Small intestine (tissue), 7 donors: ENCODE data around the gene AKAP6. TPM values are rescaled to one million over a fixed set of nuclear protein-coding genes. Genes with fewer than 3 reads are reported as not detected.

ENCODE experiments used
- DNase-seq, 2 donors: peaks; one replicate each; pipeline versions ENCODE4 v3.0.0 to v3.0.0-alpha.2; 2013
- FAIRE-seq: peaks from 2 replicates; lab custom pipeline; 2012; peaks lifted over from hg19 to GRCh38; lab: Jason Lieb, UNC
- H3K27ac ChIP-seq, 3 donors: one replicate each; pipeline ENCODE4 v1.5.1; 2013; ENCODE audit warnings: low read length in 2 of 3, mild to moderate bottlenecking in 2 of 3, control low read depth in 1 of 3, inconsistent platforms in 1 of 3, low read depth in 1 of 3, moderate library complexity in 1 of 3
- H3K27me3 ChIP-seq, 3 donors: one replicate each; pipeline ENCODE4 v1.6.1; 2013; ENCODE audit warnings: low read length in 3 of 3, inconsistent platforms in 1 of 3; ENCODE audit not compliant: control insufficient read depth in 3 of 3, insufficient read depth in 3 of 3
- H3K36me3 ChIP-seq, 3 donors: one replicate each; pipeline ENCODE4 v1.6.1; 2013; ENCODE audit warnings: low read length in 3 of 3, inconsistent platforms in 1 of 3, low read depth in 1 of 3, mild to moderate bottlenecking in 1 of 3, moderate library complexity in 1 of 3; ENCODE audit not compliant: control insufficient read depth in 3 of 3, insufficient read depth in 2 of 3
- H3K4me1 ChIP-seq, 3 donors: one replicate each; pipeline ENCODE4 v1.6.1; 2013; ENCODE audit warnings: low read length in 2 of 3, inconsistent platforms in 1 of 3, low read depth in 1 of 3, mild to moderate bottlenecking in 1 of 3, moderate library complexity in 1 of 3; ENCODE audit not compliant: control insufficient read depth in 3 of 3, insufficient read depth in 2 of 3
- H3K4me3 ChIP-seq, 3 donors: one replicate each; pipeline ENCODE4 v1.5.1; 2013; ENCODE audit warnings: low read length in 3 of 3, control low read depth in 1 of 3, inconsistent platforms in 1 of 3, low read depth in 1 of 3, mild to moderate bottlenecking in 1 of 3, moderate library complexity in 1 of 3
- H3K9me3 ChIP-seq, 2 donors: one replicate each; pipeline ENCODE4 v1.6.1; 2013; ENCODE audit warnings: low read depth in 1 of 2, low read length in 1 of 2; ENCODE audit not compliant: control insufficient read depth in 2 of 2, insufficient read depth in 1 of 2
- WGBS, 3 donors: extraction: QIAGEN DNeasy Blood & Tissue Kit; methylation state at CpG; one replicate each; pipeline ENCODE4 v1.1.7; 2013; 5-methylcytosine and 5-hydroxymethylcytosine counted together
- polyA plus RNA-seq, 4 donors: library from polyadenylated mRNA; stranded (reverse) in 3 of 4; unstranded in 1 of 4; fragments of 200-250 nt in 3 of 4; fragments of 120-200 nt in 1 of 4; gene quantifications; one replicate each; pipeline versions ENCODE4 v1.2.1 to v1.2.3, GENCODE V29; 2013
- donor health status: healthy with polysubstance abuse.
- donor health status: control.
- donor health status: control.
- donor health status: Bipolar disorder and iron deficiency.
- donor health status: healthy.

The AKAP6 gene
- polyA plus RNA-seq, 4 donors: 0.45 to 3.6 (median 0.96) TPM

DNA sequence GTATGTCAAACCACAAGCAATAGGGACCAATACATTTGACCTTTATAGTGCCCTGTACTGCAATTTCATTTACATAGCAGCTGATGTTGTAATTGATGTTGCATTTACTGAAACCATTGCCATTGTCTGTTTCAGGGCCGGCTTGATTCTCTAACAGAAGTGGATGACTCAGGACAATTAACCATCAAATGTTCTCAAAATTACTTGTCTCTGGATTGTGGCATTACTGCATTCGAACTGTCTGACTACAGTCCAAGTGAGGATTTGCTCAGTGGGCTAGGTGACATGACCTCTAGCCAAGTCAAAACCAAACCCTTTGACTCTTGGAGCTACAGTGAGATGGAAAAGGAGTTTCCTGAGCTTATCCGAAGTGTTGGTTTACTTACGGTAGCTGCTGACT, 216.0 kb downstream of the AKAP6 start:
- no peaks in the 10 kb centered on the region for H3K27me3 ChIP-seq
- no peak for DNase-seq
- no peak for FAIRE-seq
- no peaks in the 10 kb centered on the region for H3K36me3 ChIP-seq
- H3K9me3 ChIP-seq: no peaks in the 10 kb centered on the region
- 84 to 94% (median 86%) methylated on average over 4 of the region's 4 CpGs for WGBS, 3 donors
- H3K27ac ChIP-seq: no peak overlapping the region
- peaks cover 0 to 2% (median 2%) of the 10 kb centered on the region in 3 donors for H3K4me1 ChIP-seq
- no peak overlapping the region for H3K4me3 ChIP-seq

DNA sequence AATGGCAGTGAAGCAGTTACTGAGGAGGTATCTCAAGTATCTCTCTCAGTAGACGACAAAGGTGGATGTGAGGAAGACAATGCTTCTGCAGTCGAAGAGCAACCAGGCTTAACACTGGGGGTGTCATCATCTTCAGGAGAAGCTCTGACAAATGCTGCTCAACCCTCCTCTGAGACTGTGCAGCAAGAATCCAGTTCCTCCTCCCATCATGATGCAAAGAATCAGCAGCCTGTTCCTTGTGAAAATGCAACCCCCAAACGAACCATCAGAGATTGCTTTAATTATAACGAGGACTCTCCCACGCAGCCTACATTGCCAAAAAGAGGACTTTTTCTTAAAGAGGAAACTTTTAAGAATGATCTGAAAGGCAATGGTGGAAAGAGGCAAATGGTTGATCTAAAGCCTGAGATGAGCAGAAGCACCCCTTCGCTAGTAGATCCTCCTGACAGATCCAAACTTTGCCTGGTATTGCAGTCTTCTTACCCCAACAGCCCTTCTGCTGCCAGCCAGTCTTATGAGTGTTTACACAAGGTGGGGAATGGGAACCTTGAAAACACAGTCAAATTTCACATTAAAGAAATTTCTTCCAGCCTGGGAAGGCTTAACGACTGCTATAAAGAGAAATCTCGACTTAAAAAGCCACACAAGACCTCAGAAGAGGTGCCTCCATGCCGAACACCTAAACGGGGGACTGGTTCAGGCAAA, 216.6 kb downstream of the AKAP6 start:
- DNase-seq: no peak
- no peaks in the 10 kb centered on the region for H3K36me3 ChIP-seq
- WGBS, 3 donors: 59 to 67% (median 59%) methylated on average over 10 of the region's 10 CpGs
- FAIRE-seq: no peak
- H3K9me3 ChIP-seq: no peaks in the 10 kb centered on the region
- H3K4me3 ChIP-seq: no peak overlapping the region
- no peak overlapping the region for H3K27ac ChIP-seq
- peaks cover 0 to 2% (median 2%) of the 10 kb centered on the region in 3 donors for H3K4me1 ChIP-seq
- H3K27me3 ChIP-seq: no peaks in the 10 kb centered on the region

DNA sequence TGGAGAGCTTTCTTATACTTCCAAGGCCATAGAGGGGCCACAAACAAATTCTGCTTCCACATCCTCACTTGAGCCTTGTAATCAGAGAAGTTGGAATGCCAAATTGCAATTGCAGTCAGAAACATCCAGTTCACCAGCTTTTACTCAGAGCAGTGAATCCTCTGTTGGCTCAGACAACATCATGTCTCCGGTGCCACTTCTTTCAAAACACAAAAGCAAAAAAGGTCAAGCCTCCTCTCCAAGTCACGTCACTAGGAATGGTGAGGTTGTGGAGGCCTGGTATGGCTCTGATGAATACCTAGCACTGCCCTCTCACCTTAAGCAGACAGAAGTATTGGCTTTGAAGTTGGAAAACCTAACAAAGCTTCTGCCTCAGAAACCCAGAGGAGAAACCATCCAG, 217.1 kb downstream of the AKAP6 start:
- H3K4me1 ChIP-seq: peaks cover 0 to 2% (median 2%) of the 10 kb centered on the region in 3 donors
- no peaks in the 10 kb centered on the region for H3K36me3 ChIP-seq
- WGBS, 3 donors: 84 to 87% (median 85%) methylated on average over 2 of the region's 2 CpGs
- H3K27me3 ChIP-seq: no peaks in the 10 kb centered on the region
- H3K4me3 ChIP-seq: no peak overlapping the region
- no peak overlapping the region for H3K27ac ChIP-seq
- FAIRE-seq (no peak), DNase-seq (no peak)
- H3K9me3 ChIP-seq: no peaks in the 10 kb centered on the region

DNA sequence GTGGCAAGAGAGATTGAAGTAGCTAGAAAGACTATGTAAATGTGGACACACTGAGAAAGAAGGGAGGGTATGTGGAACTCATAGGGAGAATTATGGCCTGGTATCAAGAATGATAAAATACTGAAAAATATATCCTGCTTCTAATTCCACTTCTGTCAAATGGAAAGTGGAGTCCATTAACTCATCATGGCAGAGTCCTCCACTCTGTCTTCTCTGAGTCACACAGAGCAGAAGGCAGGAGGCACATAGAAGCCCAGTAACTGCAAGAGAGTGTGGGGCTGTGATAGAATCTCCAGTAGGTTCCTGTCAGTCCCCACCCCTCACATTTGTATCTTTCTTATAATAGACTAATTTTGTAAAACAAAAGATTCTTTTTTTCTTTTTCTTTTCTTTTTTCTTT, 223.7 kb downstream of the AKAP6 start:
- Histone ChIP-seq H3K4me1 (no peaks in the 10 kb centered on the region), H3K27ac (no peak overlapping the region), H3K9me3 (no peaks in the 10 kb centered on the region), H3K36me3 (no peaks in the 10 kb centered on the region), H3K27me3 (no peaks in the 10 kb centered on the region), H3K4me3 (no peak overlapping the region)
- DNase-seq (no peak), FAIRE-seq (no peak)

DNA sequence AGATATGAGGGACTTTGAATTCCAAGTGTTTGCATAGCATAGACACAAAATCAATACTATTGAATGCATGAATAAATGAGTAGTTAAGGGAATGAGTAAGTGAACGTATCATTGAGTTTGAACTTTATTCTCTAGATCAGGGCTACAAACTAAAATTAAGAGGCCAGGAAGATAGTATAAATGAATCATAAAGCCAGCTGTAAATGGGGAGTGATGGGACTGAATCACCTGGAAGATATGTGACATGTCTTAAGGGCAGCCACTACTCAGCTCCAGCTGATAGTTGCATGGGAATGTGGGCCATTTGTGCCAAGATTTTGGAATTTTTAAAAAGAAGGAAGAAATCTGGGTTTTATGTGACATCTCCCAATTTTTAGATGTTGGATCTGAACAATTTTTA, 229.9 kb downstream of the AKAP6 start:
- DNase-seq (peak in 1 of 2 donors; percentile 77), FAIRE-seq (no peak)
- H3K36me3 ChIP-seq: no peaks in the 10 kb centered on the region
- peaks cover 0 to 9% (median 3%) of the 10 kb centered on the region in 3 donors for H3K4me1 ChIP-seq
- H3K27ac ChIP-seq: no peak overlapping the region
- H3K9me3 ChIP-seq: no peaks in the 10 kb centered on the region
- 12 to 59% (median 54%) methylated on average over 1 of the region's 1 CpG for WGBS, 3 donors
- H3K4me3 ChIP-seq: no peak overlapping the region
- no peaks in the 10 kb centered on the region for H3K27me3 ChIP-seq

DNA sequence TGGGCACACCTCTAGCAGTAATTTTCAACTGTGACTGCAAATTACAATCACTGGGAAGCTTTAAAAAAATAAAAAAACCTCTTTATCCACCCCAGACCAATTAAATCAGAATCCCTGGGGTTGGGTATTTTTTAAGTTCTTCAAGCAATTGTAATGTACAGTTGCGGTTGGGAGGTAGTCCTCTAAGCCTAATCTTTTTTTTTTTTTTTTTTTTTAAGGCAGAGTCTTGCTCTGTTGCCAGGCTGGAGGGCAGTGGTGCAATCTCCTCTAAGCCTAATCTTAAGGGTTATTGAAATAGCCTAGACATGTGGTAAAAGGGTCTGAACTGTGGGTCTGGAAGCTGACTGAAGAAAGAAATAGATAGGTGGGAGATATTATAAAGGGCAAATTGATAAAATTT, 230.5 kb downstream of the AKAP6 start:
- Histone ChIP-seq H3K36me3 (no peaks in the 10 kb centered on the region), H3K4me3 (no peak overlapping the region), H3K9me3 (no peaks in the 10 kb centered on the region), H3K27ac (no peak overlapping the region), H3K4me1 (peaks cover 3 to 14% (median 4%) of the 10 kb centered on the region in 3 donors), H3K27me3 (no peaks in the 10 kb centered on the region)
- WGBS, 3 donors: 59 to 89% (median 75%) methylated on average over 1 of the region's 1 CpG
- DNase-seq: no peak
- no peak for FAIRE-seq

DNA sequence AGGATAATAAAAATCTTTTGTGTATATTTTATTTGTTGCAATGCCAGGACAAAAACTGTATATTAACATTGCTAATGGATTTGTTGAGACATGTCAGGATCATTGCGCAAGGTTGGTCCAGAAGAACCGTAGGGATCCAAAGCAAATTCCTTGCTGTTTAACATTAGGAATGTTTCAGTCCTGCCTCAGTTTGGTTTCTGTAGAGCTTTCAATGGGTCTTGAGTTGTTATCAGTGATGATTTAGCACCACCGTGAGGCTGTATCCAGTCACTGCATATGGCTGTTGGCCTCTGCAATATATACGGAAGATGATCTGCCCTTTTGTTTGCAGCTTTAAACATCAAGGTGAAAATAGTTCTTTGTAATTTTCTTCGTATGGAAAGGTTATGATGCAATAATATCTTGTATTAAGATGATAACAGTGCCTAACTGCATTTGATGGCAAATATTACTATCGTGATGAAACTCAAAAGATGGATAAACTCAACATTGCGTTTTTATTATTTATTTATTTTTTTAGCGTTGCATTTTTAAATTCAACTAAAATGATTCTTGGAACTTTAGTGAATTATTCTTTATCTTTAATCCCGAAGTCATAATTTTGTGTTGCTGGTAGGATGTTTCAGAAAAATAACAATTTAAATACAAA, 231.2 kb downstream of the AKAP6 start:
- 24 to 30% (median 29%) methylated on average over 9 of the region's 9 CpGs for WGBS, 3 donors
- Histone ChIP-seq H3K36me3 (no peaks in the 10 kb centered on the region), H3K4me1 (peaks cover 3 to 18% (median 6%) of the 10 kb centered on the region in 3 donors), H3K27me3 (no peaks in the 10 kb centered on the region), H3K4me3 (no peak overlapping the region), H3K27ac (no peak overlapping the region), H3K9me3 (no peaks in the 10 kb centered on the region)
- DNase-seq (peak; percentile 70 to 74), FAIRE-seq (peak; percentile 61)

DNA sequence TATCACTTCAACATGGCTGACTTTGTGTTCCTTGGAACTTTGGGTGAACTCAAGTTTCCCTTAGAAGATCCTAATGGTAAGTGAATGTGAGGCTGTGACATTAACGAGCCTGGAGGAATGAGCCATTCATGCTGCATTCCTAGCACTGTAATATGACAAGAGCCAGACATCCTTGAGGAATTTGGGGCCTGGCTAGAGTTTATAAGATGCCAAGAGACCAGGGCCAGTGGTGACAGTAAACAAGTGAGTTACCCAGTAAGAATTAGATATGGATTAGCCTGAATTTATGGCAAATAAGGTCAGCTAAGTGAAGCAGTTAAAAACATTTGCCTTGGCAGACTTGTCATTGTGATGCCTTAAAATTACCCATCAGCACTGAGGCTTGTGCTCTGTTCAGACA, 232.4 kb downstream of the AKAP6 start:
- FAIRE-seq (no peak), DNase-seq (no peak)
- H3K27ac ChIP-seq: no peak overlapping the region
- H3K36me3 ChIP-seq: no peaks in the 10 kb centered on the region
- WGBS, 3 donors: 41 to 52% (median 51%) methylated on average over 1 of the region's 1 CpG
- no peaks in the 10 kb centered on the region for H3K9me3 ChIP-seq
- no peak overlapping the region for H3K4me3 ChIP-seq
- peaks cover 3 to 22% (median 6%) of the 10 kb centered on the region in 3 donors for H3K4me1 ChIP-seq
- no peaks in the 10 kb centered on the region for H3K27me3 ChIP-seq
